Kidney (tissue), 14 donors: ENCODE results near the gene ACIN1. TPM values are rescaled to one million over a fixed set of nuclear protein-coding genes. Genes with fewer than 3 reads are reported as not detected.

Source experiments
- DNase-seq, 5 donors: peaks; one replicate each; pipeline ENCODE4 v3.0.0-alpha.2; 2013 to 2020
- FAIRE-seq: peaks from 2 replicates; lab custom pipeline; 2012; peaks lifted over from hg19 to GRCh38; lab: Jason Lieb, UNC
- H3K27ac ChIP-seq, 2 donors: one replicate each; pipeline ENCODE4 v1.7.0; 2013; ENCODE audit warnings: low read depth in 2 of 2, low read length in 2 of 2, inconsistent platforms in 1 of 2
- H3K27me3 ChIP-seq: one replicate; pipeline ENCODE4 v1.7.1; 2013; ENCODE audit warnings: low read length, inconsistent platforms; ENCODE audit not compliant: control insufficient read depth, insufficient read depth
- H3K36me3 ChIP-seq, 3 donors: one replicate each; pipeline versions ENCODE4 v1.7.0 to v1.7.1; 2013; ENCODE audit warnings: low read length in 3 of 3, control low read depth in 1 of 3, inconsistent platforms in 1 of 3; ENCODE audit not compliant: insufficient read depth in 3 of 3, control insufficient read depth in 2 of 3
- H3K4me1 ChIP-seq, 3 donors: one replicate each; pipeline versions ENCODE4 v1.7.0 to v1.7.1; 2013; ENCODE audit warnings: low read length in 3 of 3, inconsistent platforms in 1 of 3, low read depth in 1 of 3; ENCODE audit not compliant: control insufficient read depth in 2 of 3, insufficient read depth in 2 of 3
- H3K4me3 ChIP-seq, 3 donors: one replicate each; pipeline versions ENCODE4 v1.7.0 to v1.8.1; 2013; ENCODE audit warnings: low read length in 3 of 3, control low read depth in 1 of 3, inconsistent platforms in 1 of 3
- H3K9ac ChIP-seq, 3 donors: one replicate each; pipeline versions ENCODE4 v1.7.0 to v1.7.1; 2013; ENCODE audit warnings: low read length in 3 of 3, control low read depth in 1 of 3, inconsistent platforms in 1 of 3
- H3K9me3 ChIP-seq, 3 donors: one replicate each; pipeline versions ENCODE4 v1.7.0 to v1.7.1; 2013; ENCODE audit warnings: low read length in 3 of 3, control low read depth in 1 of 3, inconsistent platforms in 1 of 3; ENCODE audit not compliant: control insufficient read depth in 2 of 3, insufficient read depth in 1 of 3
- CTCF ChIP-seq: IDR thresholded peaks from 3 replicates; pipeline ENCODE4 v1.5.1; 2012; ENCODE audit warnings: mild to moderate bottlenecking, moderate library complexity, borderline replicate concordance; ENCODE audit not compliant: insufficient read depth; ENCODE audit errors: extremely low read depth
- intact Hi-C: fragments of 100-400 bp; cut with DNase I; formaldehyde crosslinking; loops from one replicate; pipeline ENCODE4 v1.11.1; 2022
- polyA plus RNA-seq: library from polyadenylated mRNA; stranded (reverse); fragments of 350-450 nt; fragmentation: Illumina TruSeq; extraction: RNeasy Lipid Tissue Mini Kit (QIAGEN cat#74804); gene quantifications from one replicate; pipeline ENCODE4 v1.2.3, GENCODE V29; 2014; ENCODE audit warnings: low read depth, low replicate concordance; ENCODE audit not compliant: insufficient read depth
- total RNA-seq: library from RNA; stranded (reverse); fragmentation: NEBNext Ultra II Directional; extraction: Animal tissue kit (Norgen Biotek cat#: 25700); gene quantifications from one replicate; pipeline ENCODE4 v1.2.1, GENCODE V29; 2021
- donor health status: control.
- donor health status: control.
- donor health status: control.
- donor health status: control.
- donor health status: control.
- donor health status: DM: yes; HTN: yes; CAD: no.
- donor health status: Normal renal cell carcinoma (clear cell type).

Gene ACIN1
- total and polyA plus RNA-seq, 2 donors from 2014 or later = 54.9 to 150 TPM

- DNase-seq = peak in 2 of 5 donors; percentile 50 to 74
- Histone ChIP-seq H3K27ac (no peak within 1 kb of the TSS), H3K4me3 (no peak within 1 kb of the TSS), H3K27me3 (no peaks in the 10 kb centered on the region), H3K4me1 (peaks cover 5 to 8% (median 5%) of the 10 kb centered on the region in 3 donors), H3K9ac (no peak within 1 kb of the TSS), H3K36me3 (no peaks in the 10 kb centered on the region), H3K9me3 (no peaks in the 10 kb centered on the region)
- no peak for FAIRE-seq
- intact Hi-C loops = no loop called here
- no peak for TF ChIP-seq CTCF
Measured at GRCh38 chr14:23118506-23119362, 23.8 kb upstream of the ACIN1 start, which contains the start of gene CEBPE. CEBPE (minus strand) TSS chr14:23119255; CDS start chr14:23119091, 164 bp downstream.

GRCh38 chr14:23117371-23118020 is 22.6 kb upstream of the ACIN1 start:
- Histone ChIP-seq H3K27me3 (no peaks in the 10 kb centered on the region), H3K36me3 (no peaks in the 10 kb centered on the region), H3K9ac (no peak overlapping the region), H3K9me3 (no peaks in the 10 kb centered on the region), H3K4me3 (no peak overlapping the region), H3K4me1 (peaks cover 5 to 8% (median 5%) of the 10 kb centered on the region in 3 donors), H3K27ac (no peak overlapping the region)
- FAIRE-seq (no peak), DNase-seq (peak; percentile 45 to 72 (median 60))
- TF ChIP-seq CTCF = no peak
- intact Hi-C loops = no loop called here

GRCh38 chr14:23115918-23116317 is 21.0 kb upstream of the ACIN1 start:
- no peak for TF ChIP-seq CTCF
- H3K9ac ChIP-seq = no peak overlapping the region
- H3K4me1 ChIP-seq = peaks cover 0 to under 1% (median 0%) of the 10 kb centered on the region in 3 donors
- no peak overlapping the region for H3K4me3 ChIP-seq
- no peaks in the 10 kb centered on the region for H3K9me3 ChIP-seq
- DNase-seq = peak in 1 of 5 donors; percentile 1
- H3K27ac ChIP-seq = no peak overlapping the region
- no peak for FAIRE-seq
- H3K27me3 ChIP-seq = no peaks in the 10 kb centered on the region
- no peaks in the 10 kb centered on the region for H3K36me3 ChIP-seq
- intact Hi-C loops = no loop called here
